ENCODE measurements around the gene CAMK1D.

CAMK1D gene

GRCh38 chr10:12445701-12446334 lies 96.5 kb downstream of the CAMK1D start (continued):
- TF ChIP-seq ZNF658 (tag by site-specific recombination; IDR thresholded peaks at IDR 0.05) (no peak), TRIM28 (IDR thresholded peaks at IDR 0.05; ENCODE audit: borderline replicate concordance, low read length) (0 out of 2 replicates have a peak, but pooled peaks have one; percentile 42), ZNF639 (tag by site-specific recombination; IDR thresholded peaks at IDR 0.05) (peak; percentile 83), ZNF701 (tag by site-specific recombination; IDR thresholded peaks at IDR 0.05) (no peak), ZNF114 (tag by site-specific recombination; IDR thresholded peaks at IDR 0.05) (no peak), ZNF138 (tag by site-specific recombination; IDR thresholded peaks at IDR 0.05; ENCODE audit: borderline replicate concordance) (no peak), ZBTB20 (tag by site-specific recombination; IDR thresholded peaks at IDR 0.05) (no peak), ZNF2 (tag by site-specific recombination; IDR thresholded peaks at IDR 0.05) (no peak; the same call in 1 of the 2 replicates), ZNF843 (tag by site-specific recombination; IDR thresholded peaks at IDR 0.05) (peak; percentile 96), HOXA7 (CRISPR knock-in tag; IDR thresholded peaks at IDR 0.05; ENCODE audit: borderline replicate concordance) (no peak), ZNF302 (tag by site-specific recombination; IDR thresholded peaks at IDR 0.05; ENCODE audit: low read depth) (no peak), ZNF488 (tag by site-specific recombination; IDR thresholded peaks at IDR 0.05) (peak; percentile 40; the same call in 1 of the 2 replicates), ZNF10 (tag by site-specific recombination; IDR thresholded peaks at IDR 0.05) (no peak), ZNF510 (tag by site-specific recombination; IDR thresholded peaks at IDR 0.05; ENCODE audit: insufficient replicate concordance) (no peak), ZNF169 (tag by site-specific recombination; IDR thresholded peaks at IDR 0.05) (no peak), YY1 (tag by site-specific recombination; IDR thresholded peaks at IDR 0.05) (no peak), KLF7 (tag by site-specific recombination; IDR thresholded peaks at IDR 0.05; ENCODE audit: borderline replicate concordance) (no peak; the same call in 1 of the 2 replicates), MZF1 (tag by site-specific recombination; IDR thresholded peaks at IDR 0.05; ENCODE audit: borderline replicate concordance) (no peak), ZNF223 (tag by site-specific recombination; IDR thresholded peaks at IDR 0.05) (no peak), ZNF394 (tag by site-specific recombination; IDR thresholded peaks at IDR 0.05; ENCODE audit: borderline replicate concordance) (no peak), ZNF140 (tag by site-specific recombination; IDR thresholded peaks at IDR 0.05) (no peak), WT1 (tag by site-specific recombination; IDR thresholded peaks at IDR 0.05) (no peak), ZNF501 (tag by site-specific recombination; IDR thresholded peaks at IDR 0.05) (no peak), AEBP2 (tag by site-specific recombination; IDR thresholded peaks at IDR 0.05; ENCODE audit: borderline replicate concordance) (no peak), ZNF585B (tag by site-specific recombination; IDR thresholded peaks at IDR 0.05) (no peak), ZNF558 (tag by site-specific recombination; IDR thresholded peaks at IDR 0.05) (peak; percentile 30; the same call in 1 of the 2 replicates), ZNF747 (tag by site-specific recombination; IDR thresholded peaks at IDR 0.05) (no peak)
- TF ChIP-seq, protein P1, sequence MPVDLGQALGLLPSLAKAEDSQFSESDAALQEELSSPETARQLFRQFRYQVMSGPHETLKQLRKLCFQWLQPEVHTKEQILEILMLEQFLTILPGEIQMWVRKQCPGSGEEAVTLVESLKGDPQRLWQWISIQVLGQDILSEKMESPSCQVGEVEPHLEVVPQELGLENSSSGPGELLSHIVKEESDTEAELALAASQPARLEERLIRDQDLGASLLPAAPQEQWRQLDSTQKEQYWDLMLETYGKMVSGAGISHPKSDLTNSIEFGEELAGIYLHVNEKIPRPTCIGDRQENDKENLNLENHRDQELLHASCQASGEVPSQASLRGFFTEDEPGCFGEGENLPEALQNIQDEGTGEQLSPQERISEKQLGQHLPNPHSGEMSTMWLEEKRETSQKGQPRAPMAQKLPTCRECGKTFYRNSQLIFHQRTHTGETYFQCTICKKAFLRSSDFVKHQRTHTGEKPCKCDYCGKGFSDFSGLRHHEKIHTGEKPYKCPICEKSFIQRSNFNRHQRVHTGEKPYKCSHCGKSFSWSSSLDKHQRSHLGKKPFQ (tag by site-specific recombination; IDR thresholded peaks at IDR 0.05), result peak; percentile 62; the same call in 1 of the 2 replicates
- TF ChIP-seq, protein P2, sequence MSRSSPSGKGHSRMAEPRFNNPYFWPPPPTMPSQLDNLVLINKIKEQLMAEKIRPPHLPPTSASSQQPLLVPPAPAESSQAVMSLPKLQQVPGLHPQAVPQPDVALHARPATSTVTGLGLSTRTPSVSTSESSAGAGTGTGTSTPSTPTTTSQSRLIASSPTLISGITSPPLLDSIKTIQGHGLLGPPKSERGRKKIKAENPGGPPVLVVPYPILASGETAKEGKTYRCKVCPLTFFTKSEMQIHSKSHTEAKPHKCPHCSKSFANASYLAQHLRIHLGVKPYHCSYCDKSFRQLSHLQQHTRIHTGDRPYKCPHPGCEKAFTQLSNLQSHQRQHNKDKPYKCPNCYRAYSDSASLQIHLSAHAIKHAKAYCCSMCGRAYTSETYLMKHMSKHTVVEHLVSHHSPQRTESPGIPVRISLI (tag by site-specific recombination; IDR thresholded peaks at IDR 0.05), result peak; percentile 95
- TF ChIP-seq, protein P3, sequence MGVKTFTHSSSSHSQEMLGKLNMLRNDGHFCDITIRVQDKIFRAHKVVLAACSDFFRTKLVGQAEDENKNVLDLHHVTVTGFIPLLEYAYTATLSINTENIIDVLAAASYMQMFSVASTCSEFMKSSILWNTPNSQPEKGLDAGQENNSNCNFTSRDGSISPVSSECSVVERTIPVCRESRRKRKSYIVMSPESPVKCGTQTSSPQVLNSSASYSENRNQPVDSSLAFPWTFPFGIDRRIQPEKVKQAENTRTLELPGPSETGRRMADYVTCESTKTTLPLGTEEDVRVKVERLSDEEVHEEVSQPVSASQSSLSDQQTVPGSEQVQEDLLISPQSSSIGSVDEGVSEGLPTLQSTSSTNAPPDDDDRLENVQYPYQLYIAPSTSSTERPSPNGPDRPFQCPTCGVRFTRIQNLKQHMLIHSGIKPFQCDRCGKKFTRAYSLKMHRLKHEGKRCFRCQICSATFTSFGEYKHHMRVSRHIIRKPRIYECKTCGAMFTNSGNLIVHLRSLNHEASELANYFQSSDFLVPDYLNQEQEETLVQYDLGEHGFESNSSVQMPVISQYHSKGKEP (tag by site-specific recombination; IDR thresholded peaks at IDR 0.05), result peak; percentile 38; the same call in 1 of the 2 replicates
- TF ChIP-seq, protein P4, sequence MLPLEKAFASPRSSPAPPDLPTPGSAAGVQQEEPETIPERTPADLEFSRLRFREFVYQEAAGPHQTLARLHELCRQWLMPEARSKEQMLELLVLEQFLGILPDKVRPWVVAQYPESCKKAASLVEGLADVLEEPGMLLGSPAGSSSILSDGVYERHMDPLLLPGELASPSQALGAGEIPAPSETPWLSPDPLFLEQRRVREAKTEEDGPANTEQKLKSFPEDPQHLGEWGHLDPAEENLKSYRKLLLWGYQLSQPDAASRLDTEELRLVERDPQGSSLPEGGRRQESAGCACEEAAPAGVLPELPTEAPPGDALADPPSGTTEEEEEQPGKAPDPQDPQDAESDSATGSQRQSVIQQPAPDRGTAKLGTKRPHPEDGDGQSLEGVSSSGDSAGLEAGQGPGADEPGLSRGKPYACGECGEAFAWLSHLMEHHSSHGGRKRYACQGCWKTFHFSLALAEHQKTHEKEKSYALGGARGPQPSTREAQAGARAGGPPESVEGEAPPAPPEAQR (tag by site-specific recombination; IDR thresholded peaks at IDR 0.05), result no peak

Measured in HEK293 (cell line).